ENCODE results near the gene ENDOV.

GRCh38 chr17:80471922-80472321 lies 57.0 kb downstream of the ENDOV start:
- TF ChIP-seq, protein P1, sequence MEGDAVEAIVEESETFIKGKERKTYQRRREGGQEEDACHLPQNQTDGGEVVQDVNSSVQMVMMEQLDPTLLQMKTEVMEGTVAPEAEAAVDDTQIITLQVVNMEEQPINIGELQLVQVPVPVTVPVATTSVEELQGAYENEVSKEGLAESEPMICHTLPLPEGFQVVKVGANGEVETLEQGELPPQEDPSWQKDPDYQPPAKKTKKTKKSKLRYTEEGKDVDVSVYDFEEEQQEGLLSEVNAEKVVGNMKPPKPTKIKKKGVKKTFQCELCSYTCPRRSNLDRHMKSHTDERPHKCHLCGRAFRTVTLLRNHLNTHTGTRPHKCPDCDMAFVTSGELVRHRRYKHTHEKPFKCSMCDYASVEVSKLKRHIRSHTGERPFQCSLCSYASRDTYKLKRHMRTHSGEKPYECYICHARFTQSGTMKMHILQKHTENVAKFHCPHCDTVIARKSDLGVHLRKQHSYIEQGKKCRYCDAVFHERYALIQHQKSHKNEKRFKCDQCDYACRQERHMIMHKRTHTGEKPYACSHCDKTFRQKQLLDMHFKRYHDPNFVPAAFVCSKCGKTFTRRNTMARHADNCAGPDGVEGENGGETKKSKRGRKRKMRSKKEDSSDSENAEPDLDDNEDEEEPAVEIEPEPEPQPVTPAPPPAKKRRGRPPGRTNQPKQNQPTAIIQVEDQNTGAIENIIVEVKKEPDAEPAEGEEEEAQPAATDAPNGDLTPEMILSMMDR (optimal IDR thresholded peaks at IDR 0.05 in 1 of 3, IDR thresholded peaks at IDR 0.05 in 1 of 3, conservative IDR thresholded peaks at IDR 0.05 in 1 of 3; ENCODE audit: extremely low read depth in 1 of 3, insufficient read depth in 2 of 3, low read length in 3 of 3), result no peak
- no peak for TF ChIP-seq EZH2 (IDR thresholded peaks at IDR 0.05; ENCODE audit: low read length)
